ENCODE measurements around the gene RSBN1L.

Gene RSBN1L

DNA sequence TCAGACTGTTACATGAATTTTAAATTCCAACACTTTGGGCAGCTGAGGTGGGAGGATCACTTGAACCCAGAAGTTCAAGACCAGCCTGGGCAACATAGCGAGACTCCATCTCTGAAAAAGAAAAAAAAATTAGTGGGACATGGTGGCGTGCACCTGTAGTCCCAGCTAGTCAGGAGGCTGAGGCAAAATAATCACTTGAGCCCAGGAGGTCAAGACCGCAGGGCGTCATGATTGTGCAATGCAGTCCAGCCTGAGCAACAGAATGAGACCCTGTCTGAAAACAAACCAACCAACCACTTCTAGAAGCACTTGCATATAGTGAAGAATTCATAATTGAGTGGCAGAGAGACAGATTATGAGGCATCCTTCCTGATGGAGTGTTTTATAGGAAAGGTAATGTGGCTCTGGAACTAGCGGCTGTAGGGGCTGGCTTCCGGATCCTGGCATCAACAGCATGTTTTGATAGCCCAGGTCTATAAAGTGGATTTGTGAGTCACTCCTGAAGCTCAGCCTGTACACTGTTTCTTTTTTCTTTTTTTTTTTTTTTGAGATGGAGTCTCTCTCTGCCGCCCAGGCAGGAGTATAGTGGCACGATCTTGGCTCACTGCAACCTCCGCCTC lies 40.3 kb upstream of the RSBN1L start:
- TF ChIP-seq, protein P1, sequence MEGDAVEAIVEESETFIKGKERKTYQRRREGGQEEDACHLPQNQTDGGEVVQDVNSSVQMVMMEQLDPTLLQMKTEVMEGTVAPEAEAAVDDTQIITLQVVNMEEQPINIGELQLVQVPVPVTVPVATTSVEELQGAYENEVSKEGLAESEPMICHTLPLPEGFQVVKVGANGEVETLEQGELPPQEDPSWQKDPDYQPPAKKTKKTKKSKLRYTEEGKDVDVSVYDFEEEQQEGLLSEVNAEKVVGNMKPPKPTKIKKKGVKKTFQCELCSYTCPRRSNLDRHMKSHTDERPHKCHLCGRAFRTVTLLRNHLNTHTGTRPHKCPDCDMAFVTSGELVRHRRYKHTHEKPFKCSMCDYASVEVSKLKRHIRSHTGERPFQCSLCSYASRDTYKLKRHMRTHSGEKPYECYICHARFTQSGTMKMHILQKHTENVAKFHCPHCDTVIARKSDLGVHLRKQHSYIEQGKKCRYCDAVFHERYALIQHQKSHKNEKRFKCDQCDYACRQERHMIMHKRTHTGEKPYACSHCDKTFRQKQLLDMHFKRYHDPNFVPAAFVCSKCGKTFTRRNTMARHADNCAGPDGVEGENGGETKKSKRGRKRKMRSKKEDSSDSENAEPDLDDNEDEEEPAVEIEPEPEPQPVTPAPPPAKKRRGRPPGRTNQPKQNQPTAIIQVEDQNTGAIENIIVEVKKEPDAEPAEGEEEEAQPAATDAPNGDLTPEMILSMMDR (conservative IDR thresholded peaks at IDR 0.05; ENCODE audit: low read depth, low read length), result no peak
- peak; percentile 26 for DNase-seq (ENCODE audit: low read depth)

DNA sequence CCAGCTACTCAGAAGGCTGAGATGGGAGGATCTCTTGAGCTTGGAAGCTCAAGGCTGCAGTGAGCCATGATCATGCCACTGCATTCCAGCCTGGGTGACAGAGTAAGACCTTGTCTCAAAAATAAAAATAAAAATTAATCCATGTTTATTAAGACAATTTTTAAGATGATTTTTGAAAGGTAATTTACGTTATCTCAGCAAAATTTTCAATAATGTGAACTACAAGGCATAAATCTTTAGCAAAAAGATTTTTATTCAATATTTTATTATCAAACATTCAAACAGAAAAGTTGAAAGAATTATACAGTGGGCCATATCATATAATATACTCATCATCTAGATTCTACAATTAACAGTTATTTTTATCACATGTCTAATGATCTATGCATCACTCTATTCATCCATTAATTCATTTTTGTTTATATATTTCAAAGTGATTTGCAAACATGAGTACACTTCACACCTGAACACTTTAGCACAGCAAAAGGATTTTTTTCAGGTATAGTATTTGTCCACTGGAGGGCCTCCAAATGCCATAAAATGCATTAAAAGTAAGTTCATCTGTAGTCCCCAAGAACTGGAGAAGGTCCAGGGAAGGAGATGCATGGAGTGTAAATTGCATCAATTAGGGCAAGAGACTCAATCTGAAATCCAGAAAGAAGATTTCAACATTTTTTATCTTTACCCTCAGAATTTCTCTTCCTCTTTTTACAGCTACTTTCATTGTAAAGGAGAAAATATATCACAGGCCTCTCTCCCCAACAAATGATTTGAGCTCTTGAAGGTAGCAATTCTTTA lies 38.6 kb upstream of the RSBN1L start:
- peak; percentile 73 for DNase-seq (ENCODE audit: low read depth)
- TF ChIP-seq, protein P1 (conservative IDR thresholded peaks at IDR 0.05; ENCODE audit: low read depth, low read length), result peak; percentile 56
- H3K4me3 ChIP-seq (ENCODE audit: low read depth, low read length), result no peak overlapping the region

More for the DNA sequence above, 40.3 kb upstream of the RSBN1L start:
- H3K4me3 ChIP-seq (ENCODE audit: low read depth, low read length), result no peak overlapping the region

DNA sequence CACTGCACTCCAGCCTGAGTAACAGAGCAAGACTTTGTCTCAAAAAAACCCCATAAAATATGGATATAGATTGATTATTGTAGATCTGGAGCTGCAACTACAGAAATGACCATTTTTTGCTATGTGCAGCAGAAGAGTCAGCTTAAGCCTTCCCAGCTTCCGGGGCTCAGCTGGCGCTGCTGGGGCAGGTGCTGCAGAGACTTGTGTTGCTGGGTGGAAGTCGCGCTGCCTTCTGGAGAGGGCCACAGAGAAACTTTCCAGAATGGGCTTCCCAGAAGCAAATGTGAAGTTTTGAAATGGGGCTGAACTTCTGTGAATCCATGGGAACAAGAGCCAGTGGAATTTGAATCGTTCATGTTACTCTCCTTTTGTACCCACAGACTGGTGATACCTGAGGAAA lies 37.3 kb upstream of the RSBN1L start:
- DNase-seq (ENCODE audit: low read depth), result no peak
- TF ChIP-seq, protein P1 (conservative IDR thresholded peaks at IDR 0.05; ENCODE audit: low read depth, low read length), result no peak
- H3K4me3 ChIP-seq (ENCODE audit: low read depth, low read length), result no peak overlapping the region

DNA sequence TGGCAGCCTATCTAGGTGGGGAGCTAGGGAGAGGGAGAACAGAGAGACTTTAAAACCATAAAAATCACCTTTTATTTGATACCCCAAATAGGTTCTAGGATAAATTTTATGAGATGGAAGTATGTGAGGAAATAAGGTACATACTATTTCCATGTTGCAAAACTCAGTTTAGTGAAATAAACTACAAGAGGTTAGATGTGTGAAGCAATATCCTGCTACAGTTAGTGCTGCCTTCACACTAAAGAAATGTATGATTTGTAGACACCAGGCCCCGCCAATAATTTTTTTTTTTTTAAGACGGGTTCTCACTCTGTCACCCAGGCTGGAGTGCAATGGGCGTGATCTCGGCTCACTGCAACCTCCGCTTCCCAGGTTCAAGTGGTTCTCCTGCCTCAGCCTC lies 34.4 kb upstream of the RSBN1L start:
- H3K4me3 ChIP-seq (ENCODE audit: low read depth, low read length), result no peak overlapping the region
- DNase-seq (ENCODE audit: low read depth), result peak; percentile 15
- TF ChIP-seq, protein P1 (conservative IDR thresholded peaks at IDR 0.05; ENCODE audit: low read depth, low read length), result no peak

DNA sequence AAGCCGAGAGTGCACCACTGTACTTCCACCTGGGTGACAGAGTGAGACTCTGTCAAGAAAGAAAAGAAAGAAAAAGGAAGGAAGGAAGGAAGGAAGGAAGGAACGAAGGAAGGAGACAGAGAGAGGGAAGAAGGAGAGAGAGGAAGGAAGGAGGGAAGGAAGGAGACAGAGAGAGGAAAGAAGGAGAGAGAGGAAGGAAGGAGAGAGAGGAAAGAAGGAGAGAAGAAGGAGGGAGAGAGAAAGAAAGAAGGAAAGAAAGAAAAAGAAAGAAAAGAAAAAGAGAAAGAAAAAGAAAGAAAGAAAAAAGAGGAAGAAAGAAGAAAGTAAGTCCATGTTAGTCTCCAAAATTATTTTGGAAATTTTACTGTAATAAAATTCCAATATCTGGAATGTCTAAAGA lies 33.4 kb upstream of the RSBN1L start:
- DNase-seq (ENCODE audit: low read depth), result no peak
- TF ChIP-seq, protein P1 (conservative IDR thresholded peaks at IDR 0.05; ENCODE audit: low read depth, low read length), result no peak
- no peak overlapping the region for H3K4me3 ChIP-seq (ENCODE audit: low read depth, low read length)

DNA sequence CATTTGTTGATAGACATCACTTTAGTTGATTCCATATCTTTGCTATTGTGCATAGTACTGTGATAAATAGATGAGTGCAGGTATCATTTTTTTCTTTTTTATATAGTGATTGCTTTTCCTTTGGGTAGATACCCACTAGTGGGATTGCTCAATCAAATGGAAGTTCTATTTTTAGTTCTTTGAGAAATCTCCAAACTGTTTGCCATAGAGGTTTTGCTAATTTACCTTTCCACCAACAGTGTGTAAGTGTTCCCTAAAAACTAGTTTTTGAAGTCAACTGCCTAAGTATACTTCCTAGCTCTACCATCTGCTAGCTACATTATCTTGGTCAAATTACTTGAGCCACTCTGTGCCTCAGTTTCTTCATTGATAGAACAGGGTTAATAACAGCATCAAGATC lies 31.5 kb upstream of the RSBN1L start:
- TF ChIP-seq, protein P1 (conservative IDR thresholded peaks at IDR 0.05; ENCODE audit: low read depth, low read length), result no peak
- peak; percentile 13 for DNase-seq (ENCODE audit: low read depth)
- H3K4me3 ChIP-seq (ENCODE audit: low read depth, low read length), result no peak overlapping the region
